D341Med (cell line): ENCODE measurements around the gene NUAK1.
"Not testable (repeated sequence)": the region's sequence is repeated elsewhere in the genome, so short reads cannot be mapped to it uniquely, and the experiment has no call there.

Source experiments
- DNase-seq: peaks from one replicate; pipeline ENCODE4 v3.0.0; 2012; ENCODE audit warnings: low spot score

The NUAK1 gene

GRCh38 chr12:106031761-106032622 is 106.8 kb downstream of the NUAK1 start:
- DNase-seq: no peak

- no peak for DNase-seq
These were observed 108.3 kb downstream of the NUAK1 start for GRCh38 chr12:106030210-106031071.

DNA sequence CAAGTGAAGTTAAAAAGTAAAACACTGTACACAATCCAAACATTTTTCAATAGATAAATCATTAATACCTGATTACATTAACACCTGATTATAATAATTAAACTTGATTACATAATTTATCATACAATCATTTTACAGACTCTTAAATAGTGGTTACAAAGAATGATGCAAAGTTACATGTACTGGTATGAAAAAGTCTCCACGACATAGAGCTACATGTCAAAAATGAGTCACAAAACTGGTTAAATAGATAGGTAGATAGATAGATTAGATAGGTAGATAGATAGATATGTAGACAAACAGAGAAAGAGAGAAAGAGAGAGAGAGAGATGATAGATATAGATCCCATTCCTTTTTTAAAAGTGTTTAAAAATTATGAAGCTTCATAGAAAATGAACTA is 109.2 kb downstream of the NUAK1 start:
- DNase-seq: no peak

- no peak for DNase-seq
These were observed 110.8 kb downstream of the NUAK1 start for GRCh38 chr12:106027911-106028310.

GRCh38 chr12:106027286-106027685 is 111.5 kb downstream of the NUAK1 start:
- no peak for DNase-seq

DNA sequence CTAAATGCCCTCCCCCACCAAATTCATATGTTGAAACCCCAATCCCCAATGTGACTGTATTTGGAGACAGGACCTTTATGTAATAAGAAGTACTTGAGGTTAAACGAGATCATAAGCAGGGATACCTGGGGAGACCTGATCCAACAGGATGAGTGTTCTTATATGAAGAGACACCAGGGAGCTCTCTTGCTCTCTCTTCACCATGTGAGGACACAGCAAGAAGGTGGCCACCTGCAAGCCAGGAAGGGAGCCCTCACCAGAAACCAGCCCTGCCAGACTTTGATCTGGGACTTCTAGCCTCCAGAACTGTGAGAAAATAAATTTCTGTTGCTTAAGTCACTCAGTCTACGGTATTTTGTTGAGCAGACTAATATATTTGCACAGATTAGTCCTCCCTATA is 113.6 kb downstream of the NUAK1 start:
- DNase-seq: no peak

GRCh38 chr12:106023039-106023438 is 115.7 kb downstream of the NUAK1 start:
- no peak for DNase-seq

- peak; percentile 57 for DNase-seq
These were observed 116.2 kb downstream of the NUAK1 start for GRCh38 chr12:106022568-106023012.

DNA sequence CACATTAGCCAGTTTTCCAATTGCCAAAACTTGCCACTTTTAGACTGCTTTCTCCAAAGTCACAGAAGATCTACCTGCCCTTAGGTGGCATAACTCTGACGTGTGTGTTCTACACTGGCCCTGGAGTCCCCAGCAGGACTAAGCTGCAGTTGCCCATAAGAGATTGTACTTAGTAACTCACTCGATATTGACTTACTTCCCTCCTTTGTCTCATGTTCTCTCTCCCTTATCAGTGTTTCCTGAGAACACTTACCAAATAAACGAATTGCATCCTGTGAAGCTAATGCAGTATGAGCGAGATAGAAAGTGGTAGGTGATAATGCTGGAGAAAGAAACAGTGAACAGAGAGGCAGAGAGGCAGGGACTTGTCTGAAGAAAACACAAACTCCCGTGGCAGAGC is 117.2 kb downstream of the NUAK1 start:
- DNase-seq: no peak

GRCh38 chr12:106020736-106021135 is 118.0 kb downstream of the NUAK1 start:
- no peak for DNase-seq

- DNase-seq: no peak
These were observed 119.6 kb downstream of the NUAK1 start for GRCh38 chr12:106019144-106019543.

DNA sequence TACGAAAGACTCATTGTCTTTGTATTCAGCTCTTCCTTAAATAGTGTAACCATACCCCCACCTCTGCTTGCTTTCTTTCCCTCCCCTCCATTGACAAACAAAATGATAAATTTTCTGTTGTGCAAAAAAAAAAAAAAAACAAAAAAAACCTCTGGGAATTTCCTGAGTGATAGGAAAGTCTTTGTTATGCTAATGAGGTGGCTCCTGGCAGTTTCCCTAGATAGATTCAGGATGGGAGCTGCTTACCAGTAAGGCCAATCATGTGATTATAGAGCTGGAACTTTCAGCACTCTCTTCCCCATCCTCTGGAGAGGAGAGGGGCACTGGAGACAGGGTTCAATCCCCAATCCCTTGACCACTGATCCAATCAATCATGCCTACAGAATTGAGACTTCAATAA is 120.5 kb downstream of the NUAK1 start:
- no peak for DNase-seq

GRCh38 chr12:106016601-106017278 is 122.0 kb downstream of the NUAK1 start:
- DNase-seq: not testable (repeated sequence)

DNA sequence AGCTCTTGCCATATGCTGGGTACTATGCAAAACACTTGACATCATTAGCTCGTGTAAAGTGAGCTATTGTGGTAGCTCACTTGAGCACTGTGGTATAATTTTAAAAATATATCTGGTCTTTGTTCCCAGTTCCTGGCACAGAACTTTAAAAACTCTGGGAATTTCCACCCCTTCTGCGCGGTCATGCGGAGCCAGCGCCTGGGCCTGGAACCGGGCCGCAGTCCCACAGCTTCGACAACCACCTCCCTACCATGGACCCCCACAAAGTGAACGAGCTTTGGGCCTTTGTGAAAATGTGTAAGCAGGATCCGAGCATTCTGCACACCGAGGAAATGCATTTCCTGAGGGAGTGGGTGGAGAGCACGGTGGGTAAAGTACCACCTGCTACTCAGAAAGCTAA is 123.1 kb downstream of the NUAK1 start:
- DNase-seq: no peak

GRCh38 chr12:106013941-106014340 is 124.8 kb downstream of the NUAK1 start:
- no peak for DNase-seq
